OCI-LY3 (cell line): ENCODE data around the gene TMEM255B.

Experiments used
- CTCF ChIP-seq: fragments of 200-600, 300-600 bp; sonication (generic); IDR thresholded peaks from 2 replicates; pipeline ENCODE4 v1.5.1; 2014; ENCODE audit warnings: antibody characterized with exemption, low read length, low read depth
- EZH2phosphoT487 ChIP-seq: fragments of 200-600 bp; shearing (Covaris generic); IDR thresholded peaks from 2 replicates; pipeline ENCODE4 v1.6.1; 2018; ENCODE audit warnings: antibody characterized with exemption, mixed run types, low read depth

- no peak for TF ChIP-seq CTCF
- TF ChIP-seq EZH2phosphoT487, result no peak
These were observed 81.7 kb downstream of the TMEM255B start for GRCh38 chr13:113840541-113841352.
